Measurements from ENCODE around the gene PTPRU. TPM values are rescaled to one million over a fixed set of nuclear protein-coding genes. Genes with fewer than 3 reads are reported as not detected.

The PTPRU gene
- total RNA-seq, 4 donors from 2014 or later: 11.4 to 59.4 (median 35.3) TPM

DNA sequence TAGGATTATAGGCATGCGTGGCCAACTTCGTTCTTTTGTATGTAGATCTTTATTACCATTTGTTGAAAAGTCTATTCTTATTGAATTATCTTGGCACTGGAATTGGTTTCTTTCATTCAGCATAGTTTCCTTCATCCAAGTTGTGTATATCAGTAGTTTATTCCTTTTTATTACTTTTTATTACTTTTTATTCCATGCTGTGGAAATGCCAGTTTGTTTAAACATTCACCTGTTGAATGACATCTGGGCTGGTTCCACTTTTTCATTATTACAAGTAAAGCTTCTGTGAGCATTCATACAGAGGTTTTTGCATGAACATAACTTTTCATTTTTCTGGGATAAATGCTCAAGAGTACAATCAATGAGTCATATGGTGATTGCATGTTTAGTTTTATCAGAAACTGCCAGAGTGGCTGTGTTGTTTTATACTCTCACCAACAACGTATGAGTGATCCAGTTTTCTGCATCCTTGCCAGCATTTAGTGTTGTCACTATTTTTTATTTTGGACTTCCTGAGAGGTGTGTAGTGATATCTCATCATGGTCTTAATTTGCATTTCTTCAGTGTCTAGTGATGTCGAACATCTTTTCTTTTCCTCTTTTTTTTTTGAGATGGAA, 28.6 kb downstream of the PTPRU start:
- DNase-seq: no peak
- no peak overlapping the region for H3K4me3 ChIP-seq
- no peaks in the 10 kb centered on the region for H3K27me3 ChIP-seq
- H3K36me3 ChIP-seq: no peaks in the 10 kb centered on the region
- intact Hi-C loops (cut with DNase I; ENCODE audit: low total_unique reads): no loop called here
- H3K4me1 ChIP-seq: no peaks in the 10 kb centered on the region
- H3K27ac ChIP-seq: no peak overlapping the region
- no peak for ATAC-seq
- no peaks in the 10 kb centered on the region for H3K9me3 ChIP-seq
- TF ChIP-seq POLR2A (IDR thresholded peaks at IDR 0.05) (no peak), CTCF (IDR thresholded peaks at IDR 0.05 in 4 of 5, conservative IDR thresholded peaks at IDR 0.05 in 1 of 5) (no peak)
- in situ Hi-C loops (cut with MboI; ENCODE audit: low sequenced_read_pairs in 4 of 4): loop anchor here in 2 of 4 donors (25.0 kb wide), 2 partner anchors 1097 to 1422 kb away; no protein-coding TSS in a partner anchor

DNA sequence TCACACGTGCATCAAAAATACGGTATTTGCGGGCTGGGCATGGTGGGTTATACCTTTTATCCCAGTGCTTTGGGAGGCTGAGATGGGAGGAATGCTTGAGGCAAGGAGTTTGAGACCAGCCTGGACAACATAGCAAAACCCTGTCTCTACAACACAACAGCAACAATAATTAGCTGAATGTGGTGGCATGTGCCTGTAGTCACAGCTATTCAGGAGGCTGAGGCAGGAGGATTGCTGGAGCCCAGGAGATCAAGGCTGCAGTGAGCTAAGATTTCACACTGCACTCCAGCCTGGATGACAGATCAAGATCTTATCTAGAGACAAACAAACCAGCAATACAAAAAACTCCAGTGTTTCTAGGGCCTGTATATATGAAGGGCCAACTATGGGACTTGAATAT, 30.6 kb downstream of the PTPRU start:
- intact Hi-C loops (cut with DNase I; ENCODE audit: low total_unique reads) (no loop called here), in situ Hi-C loops (cut with MboI; ENCODE audit: low sequenced_read_pairs in 4 of 4) (loop anchor here in 2 of 4 donors (25.0 kb wide), 2 partner anchors 1095 to 1420 kb away; no protein-coding TSS in a partner anchor)
- Histone ChIP-seq H3K27ac (no peak overlapping the region), H3K36me3 (no peaks in the 10 kb centered on the region), H3K4me1 (peaks cover 7 to 9% of the 10 kb centered on the region in 2 donors), H3K27me3 (no peaks in the 10 kb centered on the region), H3K9me3 (no peaks in the 10 kb centered on the region), H3K4me3 (no peak overlapping the region)
- ATAC-seq (no peak), DNase-seq (no peak)
- TF ChIP-seq POLR2A (IDR thresholded peaks at IDR 0.05) (no peak), CTCF (IDR thresholded peaks at IDR 0.05 in 4 of 5, conservative IDR thresholded peaks at IDR 0.05 in 1 of 5) (no peak)

DNA sequence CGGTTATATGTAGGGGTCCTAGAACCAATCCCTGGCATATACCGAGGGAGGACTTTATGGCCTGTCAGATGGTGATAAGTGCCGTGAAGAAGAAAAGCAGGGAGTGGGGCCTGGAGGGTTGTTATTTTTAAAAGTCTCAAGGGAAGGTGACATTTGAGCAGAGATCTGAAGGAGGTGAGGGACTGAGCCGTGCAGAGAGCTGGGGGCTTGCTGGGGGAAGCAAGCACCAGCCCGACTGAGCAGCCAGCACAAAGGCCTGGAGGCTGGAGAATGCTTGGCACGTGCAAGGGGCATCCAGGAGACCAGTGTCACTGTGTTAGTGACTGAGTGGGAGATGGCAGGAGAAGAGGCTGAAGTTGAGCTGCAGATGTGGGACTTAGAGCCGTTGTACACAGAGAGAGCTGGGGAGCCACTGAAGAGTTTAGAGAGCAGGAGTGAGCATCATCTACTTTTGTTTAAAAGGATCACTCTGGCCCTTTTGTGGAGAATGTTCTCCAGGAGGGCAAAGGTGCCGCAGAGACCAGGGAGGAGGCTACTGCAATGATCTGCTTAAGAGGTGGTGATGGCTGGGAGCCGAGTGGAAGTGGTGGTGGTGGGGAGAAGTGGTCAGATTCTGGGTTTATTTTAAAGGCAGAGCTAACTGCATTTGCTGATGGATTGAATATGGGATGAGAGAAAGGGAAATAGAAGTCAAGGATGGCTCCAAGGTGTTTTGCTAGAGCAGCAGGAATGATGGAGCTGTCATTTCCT, 31.2 kb downstream of the PTPRU start:
- no peaks in the 10 kb centered on the region for H3K9me3 ChIP-seq
- H3K4me1 ChIP-seq: peaks cover 7 to 10% of the 10 kb centered on the region in 2 donors
- in situ Hi-C loops (cut with MboI; ENCODE audit: low sequenced_read_pairs in 4 of 4): loop anchor here in 2 of 4 donors (25.0 kb wide), 2 partner anchors 1095 to 1420 kb away; no protein-coding TSS in a partner anchor
- intact Hi-C loops (cut with DNase I; ENCODE audit: low total_unique reads): no loop called here
- TF ChIP-seq CTCF (IDR thresholded peaks at IDR 0.05 in 4 of 5, conservative IDR thresholded peaks at IDR 0.05 in 1 of 5): no peak
- TF ChIP-seq POLR2A (IDR thresholded peaks at IDR 0.05): no peak
- no peaks in the 10 kb centered on the region for H3K36me3 ChIP-seq
- H3K27me3 ChIP-seq: no peaks in the 10 kb centered on the region
- H3K27ac ChIP-seq: no peak overlapping the region
- DNase-seq: no peak
- H3K4me3 ChIP-seq: no peak overlapping the region
- ATAC-seq: no peak

- DNase-seq: no peak
- Histone ChIP-seq H3K4me1 (peaks cover 7 to 10% of the 10 kb centered on the region in 2 donors), H3K36me3 (no peaks in the 10 kb centered on the region), H3K27ac (no peak overlapping the region), H3K9me3 (no peaks in the 10 kb centered on the region), H3K27me3 (no peaks in the 10 kb centered on the region), H3K4me3 (no peak overlapping the region)
- in situ Hi-C loops (cut with MboI; ENCODE audit: low sequenced_read_pairs in 4 of 4) (loop anchor here in 2 of 4 donors (25.0 kb wide), 2 partner anchors 1093 to 1418 kb away; no protein-coding TSS in a partner anchor), intact Hi-C loops (cut with DNase I; ENCODE audit: low total_unique reads) (no loop called here)
- TF ChIP-seq CTCF (IDR thresholded peaks at IDR 0.05 in 4 of 5, conservative IDR thresholded peaks at IDR 0.05 in 1 of 5) (no peak), POLR2A (IDR thresholded peaks at IDR 0.05) (no peak)
- no peak for ATAC-seq
Measured at GRCh38 chr1:29269382-29269781, 33.1 kb downstream of the PTPRU start.

All from gastrocnemius medialis (tissue), 4 donors.